CD4-positive, CD25-positive, alpha-beta regulatory T cell (primary cell): ENCODE measurements around the gene SLC35D2. TPM values are rescaled to one million over a fixed set of nuclear protein-coding genes. Genes with fewer than 3 reads are reported as not detected.

Experiments used
- ATAC-seq, 2 donors: fragments of 150-1000 bp; cut with Tn5 transposase; one replicate each; pipeline ENCODE4 v1.10.0; 2021; ENCODE audit warnings: low read depth in 2 of 2, moderate number of reproducible peaks in 2 of 2, moderate library complexity in 1 of 2
- DNase-seq, 3 donors: peaks; one replicate each; pipeline versions ENCODE4 v3.0.0 to v3.0.0-alpha.2; 2012 to 2022; ENCODE audit warnings: mixed read lengths in 1 of 3
- H3K27ac ChIP-seq: one replicate; pipeline ENCODE4 v1.7.0; 2013; ENCODE audit warnings: mild to moderate bottlenecking, low read length; ENCODE audit not compliant: insufficient read depth, poor library complexity, severe bottlenecking
- H3K27me3 ChIP-seq: one replicate; pipeline ENCODE4 v1.7.0; 2013; ENCODE audit warnings: low read length; ENCODE audit not compliant: control insufficient read depth, insufficient read depth
- H3K36me3 ChIP-seq: one replicate; pipeline ENCODE4 v1.7.0; 2013; ENCODE audit warnings: mild to moderate bottlenecking, low read length, moderate library complexity; ENCODE audit not compliant: control insufficient read depth, insufficient read depth
- H3K4me1 ChIP-seq: 2 replicates; pipeline ENCODE4 v1.7.0; 2013; ENCODE audit warnings: mild to moderate bottlenecking, low read length; ENCODE audit not compliant: insufficient read depth, control insufficient read depth, poor library complexity, severe bottlenecking
- H3K4me3 ChIP-seq: one replicate; pipeline ENCODE4 v1.7.0; 2013; ENCODE audit warnings: low read depth, mild to moderate bottlenecking, low read length, moderate library complexity
- H3K9me3 ChIP-seq, 2 experiments: 1 replicate in 1 of 2; 2 replicates in 1 of 2; pipeline ENCODE4 v1.7.0; 2013; ENCODE audit warnings: low read length in 2 of 2, mild to moderate bottlenecking in 1 of 2, moderate library complexity in 1 of 2; ENCODE audit not compliant: control insufficient read depth in 2 of 2
- H3K27ac Mint-ChIP-seq, 3 donors: one replicate each; pipeline ENCODE4 v1.8.0; 2020 to 2022; ENCODE audit warnings: mild to moderate bottlenecking in 3 of 3, mixed read lengths in 3 of 3, moderate library complexity in 2 of 3
- H3K27me3 Mint-ChIP-seq: one replicate; pipeline ENCODE4 v1.8.0; 2022; ENCODE audit warnings: mild to moderate bottlenecking, mixed read lengths
- H3K36me3 Mint-ChIP-seq: one replicate; pipeline ENCODE4 v1.8.0; 2020; ENCODE audit warnings: mixed read lengths
- H3K4me1 Mint-ChIP-seq, 4 donors: one replicate each; pipeline ENCODE4 v1.8.0; 2020 to 2022; ENCODE audit warnings: mixed read lengths in 4 of 4, mild to moderate bottlenecking in 1 of 4
- H3K4me3 Mint-ChIP-seq, 4 donors: one replicate each; pipeline ENCODE4 v1.8.0; 2020 to 2022; ENCODE audit warnings: mild to moderate bottlenecking in 4 of 4, mixed read lengths in 4 of 4, moderate library complexity in 3 of 4
- H3K9me3 Mint-ChIP-seq, 7 donors: one replicate each; pipeline ENCODE4 v1.8.0; 2020 to 2022; ENCODE audit warnings: mixed read lengths in 7 of 7, mild to moderate bottlenecking in 3 of 7, moderate library complexity in 2 of 7
- polyA plus RNA-seq, 4 donors: library from polyadenylated mRNA; unstranded; fragments of 300-500 nt; fragmentation: Illumina TruSeq; gene quantifications; one replicate each; pipeline ENCODE4 v1.2.3, GENCODE V29; 2021
- total RNA-seq: library from RNA; stranded (reverse); gene quantifications from one replicate; pipeline ENCODE4 v1.2.3, GENCODE V29; 2022

SLC35D2 gene
- total and polyA plus RNA-seq, 5 donors from 2014 or later: 22.5 to 41.8 (median 36.0) TPM

DNA sequence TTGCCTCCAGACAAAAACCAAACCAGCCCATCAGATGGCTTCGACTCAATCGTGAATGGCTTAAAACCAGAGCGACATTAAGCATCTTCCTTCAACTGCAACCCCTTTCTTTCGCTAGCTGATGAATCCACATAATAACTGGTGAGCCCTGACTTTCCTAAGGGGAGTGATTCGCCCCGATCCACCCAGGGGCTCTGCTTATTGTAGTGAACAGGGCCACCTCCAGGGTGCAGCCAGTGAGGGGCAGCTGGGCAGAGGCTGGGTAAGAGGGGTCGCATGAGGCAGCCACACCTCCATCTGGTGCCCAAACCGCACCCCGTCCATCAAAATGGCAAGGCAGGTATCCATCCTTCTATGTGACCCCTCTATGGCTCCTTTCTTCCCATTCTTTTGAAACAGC, 38.0 kb downstream of the SLC35D2 start:
- Mint-ChIP-seq H3K36me3 (peaks cover 6% of the 10 kb centered on the region), H3K9me3 (peaks cover 0 to 6% (median 0%) of the 10 kb centered on the region in 7 donors), H3K4me1 (peaks cover 0 to 4% (median 0%) of the 10 kb centered on the region in 4 donors), H3K4me3 (no peak overlapping the region), H3K27me3 (no peaks in the 10 kb centered on the region), H3K27ac (peak overlapping the region in 2 of 3 donors; percentile 50 to 65)
- H3K36me3 ChIP-seq: peaks cover 2% of the 10 kb centered on the region
- no peaks in the 10 kb centered on the region for H3K27me3 ChIP-seq
- no peaks in the 10 kb centered on the region for H3K9me3 ChIP-seq
- H3K27ac ChIP-seq: no peak overlapping the region
- no peaks in the 10 kb centered on the region for H3K4me1 ChIP-seq
- H3K4me3 ChIP-seq: no peak overlapping the region
- DNase-seq: no peak
- ATAC-seq: no peak

DNA sequence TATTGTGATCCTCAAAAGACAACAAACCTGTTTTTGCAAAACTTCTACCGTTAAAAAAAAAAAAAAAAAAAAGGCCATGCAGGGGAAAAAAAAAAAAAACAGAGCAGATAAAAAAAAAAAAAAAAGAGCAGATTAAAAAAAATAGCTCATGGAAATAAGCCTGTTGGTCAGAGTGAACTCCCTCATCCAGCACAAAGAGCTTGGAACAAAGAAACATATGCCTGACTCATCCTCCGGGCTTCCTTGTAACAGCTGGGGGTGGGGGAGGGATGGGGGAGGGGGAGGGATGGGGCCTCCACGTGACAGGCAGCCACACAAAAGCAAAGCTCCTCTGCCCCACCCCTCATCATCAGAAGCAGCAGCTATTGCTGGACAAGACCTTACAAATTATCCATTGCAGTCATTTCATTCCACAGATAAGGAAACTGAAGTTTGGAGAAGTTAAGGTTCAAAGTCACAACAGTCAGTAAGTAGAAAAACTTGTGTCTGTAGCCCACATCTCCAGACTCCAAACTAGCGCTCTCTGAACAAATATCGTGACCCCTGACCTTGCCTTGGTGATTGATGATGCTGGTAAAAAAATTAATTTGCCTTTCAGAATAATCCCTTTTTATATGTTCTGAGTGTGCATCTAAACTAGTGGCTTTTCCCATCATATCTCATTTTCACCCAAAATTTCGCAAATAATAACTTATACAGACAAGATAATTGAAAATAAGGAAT, 38.9 kb downstream of the SLC35D2 start:
- Histone ChIP-seq H3K9me3 (no peaks in the 10 kb centered on the region), H3K27me3 (no peaks in the 10 kb centered on the region), H3K4me1 (no peaks in the 10 kb centered on the region), H3K4me3 (no peak overlapping the region), H3K27ac (no peak overlapping the region), H3K36me3 (peaks cover 2% of the 10 kb centered on the region)
- peaks cover 10% of the 10 kb centered on the region for H3K36me3 Mint-ChIP-seq
- peaks cover 0 to 4% (median 0%) of the 10 kb centered on the region in 4 donors for H3K4me1 Mint-ChIP-seq
- H3K27me3 Mint-ChIP-seq: no peaks in the 10 kb centered on the region
- ATAC-seq (no peak), DNase-seq (no peak)
- H3K9me3 Mint-ChIP-seq: peaks cover 0 to 6% (median 0%) of the 10 kb centered on the region in 7 donors
- no peak overlapping the region for H3K4me3 Mint-ChIP-seq
- H3K27ac Mint-ChIP-seq: no peak overlapping the region

DNA sequence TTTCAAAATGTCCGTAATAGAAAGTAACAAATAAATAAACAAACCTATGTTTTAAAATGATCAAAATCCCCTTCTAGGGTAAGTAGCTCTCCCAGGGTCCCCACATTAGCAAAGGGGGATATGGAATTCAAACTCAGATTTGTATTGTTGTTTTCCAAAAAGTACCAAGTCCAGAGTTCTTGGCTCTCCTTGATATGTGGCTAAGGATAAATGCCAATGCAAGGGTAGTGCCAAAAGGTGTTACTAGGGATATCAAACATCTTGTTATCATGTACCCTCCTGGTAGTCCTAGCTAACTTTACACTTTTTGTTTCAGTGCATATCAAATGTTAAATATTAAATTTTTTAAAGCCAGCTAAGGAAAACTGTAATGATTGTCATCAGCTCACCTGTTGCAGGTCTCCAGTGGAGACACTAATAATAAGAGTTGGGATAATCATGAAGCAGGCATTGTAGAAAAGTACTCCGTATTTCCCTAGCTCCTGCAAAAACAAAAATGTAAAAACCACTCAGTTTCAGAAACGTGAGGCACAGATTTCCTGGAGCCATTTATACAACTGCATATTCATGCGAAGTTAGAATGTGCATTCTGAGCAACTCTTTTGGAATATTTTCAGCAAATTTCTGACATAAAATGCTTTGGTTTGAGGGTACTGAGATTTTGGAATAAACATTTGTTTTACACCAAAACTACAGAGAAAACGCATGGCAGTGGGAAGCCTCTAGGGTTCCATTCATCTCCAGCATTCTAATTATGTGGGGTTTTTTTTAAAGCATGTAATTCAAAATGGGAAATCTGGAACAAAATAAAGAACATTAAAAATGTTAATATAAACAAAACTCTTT, 39.8 kb downstream of the SLC35D2 start:
- Mint-ChIP-seq H3K27ac (no peak overlapping the region), H3K4me3 (no peak overlapping the region), H3K4me1 (peaks cover 0 to 4% (median 0%) of the 10 kb centered on the region in 4 donors), H3K27me3 (no peaks in the 10 kb centered on the region), H3K36me3 (peaks cover 10% of the 10 kb centered on the region), H3K9me3 (peaks cover 0 to 6% (median 0%) of the 10 kb centered on the region in 7 donors)
- H3K27ac ChIP-seq: no peak overlapping the region
- H3K27me3 ChIP-seq: no peaks in the 10 kb centered on the region
- H3K36me3 ChIP-seq: no peaks in the 10 kb centered on the region
- ATAC-seq (no peak), DNase-seq (no peak)
- H3K9me3 ChIP-seq: no peaks in the 10 kb centered on the region
- no peaks in the 10 kb centered on the region for H3K4me1 ChIP-seq
- no peak overlapping the region for H3K4me3 ChIP-seq

DNA sequence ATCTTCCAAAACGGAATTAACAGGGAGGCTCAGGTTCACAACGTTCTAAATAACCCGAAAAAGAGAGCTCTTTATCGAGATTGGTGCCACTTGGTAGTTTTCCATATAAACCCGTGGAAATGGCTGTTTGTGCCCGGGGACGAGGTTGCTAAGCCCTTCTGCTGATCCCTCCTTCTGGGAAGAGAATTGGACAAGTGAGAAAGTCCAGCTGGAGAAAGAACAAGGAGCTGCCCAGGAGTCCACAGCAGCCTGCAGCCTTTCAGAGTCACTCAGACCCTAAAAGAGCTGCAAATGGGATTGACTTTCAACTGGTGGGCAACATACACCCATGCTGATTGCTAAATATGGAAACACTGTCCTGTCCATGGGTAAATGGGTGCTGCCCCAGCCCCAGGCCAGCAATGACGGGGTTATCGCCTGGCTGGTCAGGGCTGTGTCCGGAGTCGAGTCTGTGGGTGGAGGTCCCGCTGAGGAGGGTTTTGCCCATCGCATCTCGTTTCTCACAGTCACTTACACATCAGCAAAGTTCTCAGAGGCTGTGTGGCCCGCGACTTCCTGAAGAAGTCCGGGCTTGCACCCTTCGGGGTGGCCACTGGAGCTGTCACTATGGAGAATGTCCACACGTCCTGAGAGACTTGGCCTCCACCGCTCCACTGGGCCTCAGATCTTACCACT, 40.8 kb downstream of the SLC35D2 start:
- H3K4me3 Mint-ChIP-seq: no peak overlapping the region
- Histone ChIP-seq H3K27ac (no peak overlapping the region), H3K4me3 (no peak overlapping the region), H3K9me3 (no peaks in the 10 kb centered on the region), H3K27me3 (no peaks in the 10 kb centered on the region), H3K36me3 (no peaks in the 10 kb centered on the region), H3K4me1 (no peaks in the 10 kb centered on the region)
- peaks cover 4% of the 10 kb centered on the region for H3K36me3 Mint-ChIP-seq
- no peak for DNase-seq
- H3K9me3 Mint-ChIP-seq: no peaks in the 10 kb centered on the region
- peaks cover 0 to 4% (median 0%) of the 10 kb centered on the region in 4 donors for H3K4me1 Mint-ChIP-seq
- ATAC-seq: no peak
- H3K27ac Mint-ChIP-seq: no peak overlapping the region
- H3K27me3 Mint-ChIP-seq: no peaks in the 10 kb centered on the region

DNA sequence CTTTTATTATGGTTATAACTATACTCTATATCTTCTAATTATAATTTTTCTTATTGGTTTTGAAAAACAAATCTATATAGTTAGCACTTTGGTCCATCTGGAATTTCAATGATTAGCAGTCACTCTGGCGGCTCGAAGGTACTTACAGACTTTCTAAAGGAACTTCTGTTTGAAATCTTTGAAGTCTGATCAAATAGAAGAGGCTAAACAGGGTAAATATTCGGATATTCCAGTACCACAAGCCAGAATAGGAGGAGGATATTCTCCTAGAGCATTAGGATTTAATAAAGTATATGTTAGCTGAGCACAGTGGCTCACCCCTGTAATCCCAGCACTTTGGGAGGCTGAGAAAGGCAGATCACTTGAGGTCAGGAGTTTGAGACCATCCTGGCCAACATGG, 42.8 kb downstream of the SLC35D2 start:
- ATAC-seq (no peak), DNase-seq (no peak)
- H3K27ac ChIP-seq: no peak overlapping the region
- no peaks in the 10 kb centered on the region for H3K27me3 ChIP-seq
- no peak overlapping the region for H3K4me3 ChIP-seq
- Mint-ChIP-seq H3K4me3 (no peak overlapping the region), H3K36me3 (peaks cover 4% of the 10 kb centered on the region), H3K27me3 (no peaks in the 10 kb centered on the region), H3K4me1 (peaks cover 0 to 4% (median 0%) of the 10 kb centered on the region in 4 donors), H3K9me3 (no peaks in the 10 kb centered on the region), H3K27ac (no peak overlapping the region)
- H3K4me1 ChIP-seq: no peaks in the 10 kb centered on the region
- no peaks in the 10 kb centered on the region for H3K9me3 ChIP-seq
- H3K36me3 ChIP-seq: no peaks in the 10 kb centered on the region

DNA sequence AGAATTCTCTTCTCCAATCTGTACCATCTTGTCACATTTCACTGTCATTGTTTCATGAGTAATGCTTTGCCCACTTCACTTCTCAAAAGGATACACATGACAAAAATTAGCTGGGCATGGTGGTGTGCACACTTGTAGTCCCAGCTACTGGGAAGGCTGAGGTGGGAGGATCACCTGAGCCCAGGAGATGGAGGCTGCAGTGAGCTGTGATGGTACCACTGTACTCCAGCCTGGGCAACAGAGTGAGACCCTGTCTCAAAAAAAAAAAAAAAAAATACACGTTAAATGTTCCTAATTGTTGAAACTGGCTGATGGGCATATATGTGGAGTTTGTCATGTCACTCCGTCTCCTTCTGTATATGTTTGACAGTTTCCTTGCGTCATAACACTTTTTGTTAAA, 45.2 kb downstream of the SLC35D2 start:
- DNase-seq (no peak), ATAC-seq (no peak)
- Mint-ChIP-seq H3K36me3 (peaks cover 4% of the 10 kb centered on the region), H3K27ac (no peak overlapping the region), H3K27me3 (no peaks in the 10 kb centered on the region), H3K4me3 (no peak overlapping the region), H3K9me3 (no peaks in the 10 kb centered on the region), H3K4me1 (no peaks in the 10 kb centered on the region)
- H3K4me1 ChIP-seq: no peaks in the 10 kb centered on the region
- no peaks in the 10 kb centered on the region for H3K36me3 ChIP-seq
- H3K27ac ChIP-seq: no peak overlapping the region
- H3K4me3 ChIP-seq: no peak overlapping the region
- no peaks in the 10 kb centered on the region for H3K9me3 ChIP-seq
- no peaks in the 10 kb centered on the region for H3K27me3 ChIP-seq

DNA sequence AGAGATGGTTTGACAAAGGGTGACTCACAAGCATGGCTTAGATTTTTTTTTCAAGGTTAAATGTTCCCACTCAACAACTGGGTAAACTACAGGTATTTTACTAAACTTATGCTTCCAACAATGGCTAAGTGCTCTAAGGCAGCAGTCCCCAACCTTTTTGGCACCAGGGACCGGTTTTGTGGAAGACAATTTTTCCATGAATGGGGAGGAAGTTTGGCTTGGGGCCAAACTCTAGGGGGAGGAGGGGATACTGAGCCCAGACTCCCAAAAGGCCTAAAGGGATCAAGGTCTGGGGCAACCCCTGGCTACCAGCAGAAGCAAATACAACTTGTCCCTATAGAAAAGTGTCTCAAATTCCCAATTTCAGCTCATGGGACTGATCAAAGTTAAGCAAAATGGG, 49.6 kb downstream of the SLC35D2 start:
- DNase-seq: no peak
- Mint-ChIP-seq H3K27ac (no peak overlapping the region), H3K9me3 (no peaks in the 10 kb centered on the region), H3K27me3 (no peaks in the 10 kb centered on the region), H3K36me3 (no peaks in the 10 kb centered on the region), H3K4me3 (no peak overlapping the region), H3K4me1 (no peaks in the 10 kb centered on the region)
- Histone ChIP-seq H3K9me3 (no peaks in the 10 kb centered on the region), H3K36me3 (peaks cover 4% of the 10 kb centered on the region), H3K27me3 (no peaks in the 10 kb centered on the region), H3K4me3 (no peak overlapping the region), H3K27ac (no peak overlapping the region), H3K4me1 (no peaks in the 10 kb centered on the region)
- ATAC-seq: no peak
